HL-60 (cell line): ENCODE data around the gene RBM4.

Experiments used
- GABPA ChIP-seq: IDR thresholded peaks from 2 replicates; pipeline ENCODE4 v1.6.1; 2012; ENCODE audit warnings: low read depth
- POLR2AphosphoS5 ChIP-seq: IDR thresholded peaks from 2 replicates; pipeline ENCODE4 v1.6.1; 2012; ENCODE audit warnings: low read depth
- SPI1 ChIP-seq: IDR thresholded peaks from 2 replicates; pipeline ENCODE4 v1.6.1; 2012; ENCODE audit warnings: low read depth, mild to moderate bottlenecking, borderline replicate concordance
- TF ChIP-seq, protein P1 (sequence below): IDR thresholded peaks from one replicate; pipeline ENCODE4 v1.5.1; 2011; ENCODE audit warnings: low read length, control low read depth, inconsistent platforms; ENCODE audit not compliant: insufficient read depth
- TF ChIP-seq, protein P2 (sequence below): IDR thresholded peaks from 2 replicates; pipeline ENCODE4 v1.6.1; 2012; ENCODE audit warnings: low read depth; ENCODE audit not compliant: insufficient replicate concordance

DNA sequence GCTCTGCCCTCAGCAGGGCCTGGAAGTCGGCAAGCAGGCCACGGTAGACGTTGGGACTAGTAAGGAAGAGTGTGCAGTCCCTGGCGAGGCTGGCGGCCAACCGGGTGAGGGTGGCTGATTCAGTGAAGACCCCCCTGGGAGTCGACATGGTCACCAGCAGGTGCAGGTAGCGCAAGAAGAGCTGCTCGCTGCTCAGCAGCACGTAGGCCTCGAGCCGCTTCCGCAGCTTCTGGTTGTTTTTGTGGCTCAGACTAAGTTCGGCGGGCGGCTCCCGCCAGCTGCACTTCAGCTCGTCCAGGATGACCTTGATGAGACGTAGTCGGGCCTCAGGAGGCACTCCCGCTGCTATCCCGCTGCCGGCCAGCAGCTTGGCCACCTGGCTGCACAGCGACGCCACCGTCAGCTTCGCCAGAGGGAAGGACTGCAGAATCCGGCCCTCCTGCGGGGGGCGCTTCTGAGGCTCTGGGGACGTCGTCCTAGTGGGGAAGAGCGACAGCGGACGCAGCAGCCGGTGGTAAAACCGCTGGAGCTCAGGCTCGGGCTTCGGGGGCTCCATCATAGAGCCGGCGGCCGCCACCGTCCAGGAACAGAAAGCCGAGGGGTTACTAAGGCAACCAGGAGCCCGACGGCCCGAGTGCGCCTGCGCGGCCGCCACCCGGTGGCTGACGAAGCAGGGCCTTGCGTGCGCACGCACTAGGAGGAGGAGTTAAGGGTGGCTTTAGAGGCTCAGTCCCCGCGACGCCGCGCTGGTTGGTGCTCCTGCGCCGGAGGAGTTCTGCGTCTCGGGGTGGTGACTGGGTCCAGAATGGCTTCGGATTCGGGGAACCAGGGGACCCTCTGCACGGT lies 45.8 kb upstream of the RBM4 start, which contains the start of the genes CCDC87 and CCS:
- TF ChIP-seq, protein P1, sequence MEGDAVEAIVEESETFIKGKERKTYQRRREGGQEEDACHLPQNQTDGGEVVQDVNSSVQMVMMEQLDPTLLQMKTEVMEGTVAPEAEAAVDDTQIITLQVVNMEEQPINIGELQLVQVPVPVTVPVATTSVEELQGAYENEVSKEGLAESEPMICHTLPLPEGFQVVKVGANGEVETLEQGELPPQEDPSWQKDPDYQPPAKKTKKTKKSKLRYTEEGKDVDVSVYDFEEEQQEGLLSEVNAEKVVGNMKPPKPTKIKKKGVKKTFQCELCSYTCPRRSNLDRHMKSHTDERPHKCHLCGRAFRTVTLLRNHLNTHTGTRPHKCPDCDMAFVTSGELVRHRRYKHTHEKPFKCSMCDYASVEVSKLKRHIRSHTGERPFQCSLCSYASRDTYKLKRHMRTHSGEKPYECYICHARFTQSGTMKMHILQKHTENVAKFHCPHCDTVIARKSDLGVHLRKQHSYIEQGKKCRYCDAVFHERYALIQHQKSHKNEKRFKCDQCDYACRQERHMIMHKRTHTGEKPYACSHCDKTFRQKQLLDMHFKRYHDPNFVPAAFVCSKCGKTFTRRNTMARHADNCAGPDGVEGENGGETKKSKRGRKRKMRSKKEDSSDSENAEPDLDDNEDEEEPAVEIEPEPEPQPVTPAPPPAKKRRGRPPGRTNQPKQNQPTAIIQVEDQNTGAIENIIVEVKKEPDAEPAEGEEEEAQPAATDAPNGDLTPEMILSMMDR: peak; percentile 48
- no peak for TF ChIP-seq GABPA
- TF ChIP-seq POLR2AphosphoS5: peak; percentile 92
- TF ChIP-seq, protein P2, sequence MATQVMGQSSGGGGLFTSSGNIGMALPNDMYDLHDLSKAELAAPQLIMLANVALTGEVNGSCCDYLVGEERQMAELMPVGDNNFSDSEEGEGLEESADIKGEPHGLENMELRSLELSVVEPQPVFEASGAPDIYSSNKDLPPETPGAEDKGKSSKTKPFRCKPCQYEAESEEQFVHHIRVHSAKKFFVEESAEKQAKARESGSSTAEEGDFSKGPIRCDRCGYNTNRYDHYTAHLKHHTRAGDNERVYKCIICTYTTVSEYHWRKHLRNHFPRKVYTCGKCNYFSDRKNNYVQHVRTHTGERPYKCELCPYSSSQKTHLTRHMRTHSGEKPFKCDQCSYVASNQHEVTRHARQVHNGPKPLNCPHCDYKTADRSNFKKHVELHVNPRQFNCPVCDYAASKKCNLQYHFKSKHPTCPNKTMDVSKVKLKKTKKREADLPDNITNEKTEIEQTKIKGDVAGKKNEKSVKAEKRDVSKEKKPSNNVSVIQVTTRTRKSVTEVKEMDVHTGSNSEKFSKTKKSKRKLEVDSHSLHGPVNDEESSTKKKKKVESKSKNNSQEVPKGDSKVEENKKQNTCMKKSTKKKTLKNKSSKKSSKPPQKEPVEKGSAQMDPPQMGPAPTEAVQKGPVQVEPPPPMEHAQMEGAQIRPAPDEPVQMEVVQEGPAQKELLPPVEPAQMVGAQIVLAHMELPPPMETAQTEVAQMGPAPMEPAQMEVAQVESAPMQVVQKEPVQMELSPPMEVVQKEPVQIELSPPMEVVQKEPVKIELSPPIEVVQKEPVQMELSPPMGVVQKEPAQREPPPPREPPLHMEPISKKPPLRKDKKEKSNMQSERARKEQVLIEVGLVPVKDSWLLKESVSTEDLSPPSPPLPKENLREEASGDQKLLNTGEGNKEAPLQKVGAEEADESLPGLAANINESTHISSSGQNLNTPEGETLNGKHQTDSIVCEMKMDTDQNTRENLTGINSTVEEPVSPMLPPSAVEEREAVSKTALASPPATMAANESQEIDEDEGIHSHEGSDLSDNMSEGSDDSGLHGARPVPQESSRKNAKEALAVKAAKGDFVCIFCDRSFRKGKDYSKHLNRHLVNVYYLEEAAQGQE: peak; percentile 16
- no peak for TF ChIP-seq SPI1
